CD14-positive monocyte (primary cell): ENCODE results near the gene CAPN14. TPM values are rescaled to one million over a fixed set of nuclear protein-coding genes. Genes with fewer than 3 reads are reported as not detected.

Experiments used
- DNase-seq, 3 donors: peaks; one replicate each; pipeline ENCODE4 v3.0.0-alpha.2; 2011 to 2022
- H2AFZ ChIP-seq: 2 replicates; pipeline ENCODE4 v1.6.0; 2012; ENCODE audit warnings: mild to moderate bottlenecking, low read depth, low read length, inconsistent platforms; ENCODE audit not compliant: insufficient read depth, poor library complexity, severe bottlenecking
- H3K27ac ChIP-seq, 2 donors: 1 replicate in 1 of 2; 2 replicates in 1 of 2; pipeline ENCODE4 v1.5.1; 2012 to 2013; ENCODE audit warnings: low read length in 2 of 2, control low read depth in 1 of 2, inconsistent platforms in 1 of 2, low read depth in 1 of 2, mild to moderate bottlenecking in 1 of 2
- H3K27me3 ChIP-seq, 2 donors: one replicate each; pipeline versions ENCODE4 v1.6.0 to v1.6.1; 2011 to 2013; ENCODE audit warnings: low read length in 2 of 2; ENCODE audit not compliant: control insufficient read depth in 2 of 2, insufficient read depth in 2 of 2
- H3K36me3 ChIP-seq, 2 donors: replicated peaks in 1 of 2; 1 replicate in 1 of 2; 2 replicates in 1 of 2; pipeline versions ENCODE4 v1.5.1 to v1.6.1; 2012 to 2013; ENCODE audit warnings: low read length in 2 of 2, control low read depth in 1 of 2, inconsistent platforms in 1 of 2, mild to moderate bottlenecking in 1 of 2; ENCODE audit not compliant: insufficient read depth in 2 of 2, control insufficient read depth in 1 of 2
- H3K4me1 ChIP-seq, 2 donors: 1 replicate in 1 of 2; 2 replicates in 1 of 2; pipeline versions ENCODE4 v1.5.1 to v1.6.1; 2012 to 2013; ENCODE audit warnings: low read length in 2 of 2, control low read depth in 1 of 2, inconsistent platforms in 1 of 2, mild to moderate bottlenecking in 1 of 2, moderate library complexity in 1 of 2; ENCODE audit not compliant: insufficient read depth in 2 of 2, control insufficient read depth in 1 of 2
- H3K4me2 ChIP-seq: replicated peaks from 2 replicates; pipeline ENCODE3; 2012; ENCODE audit warnings: low read length, moderate library complexity, mild to moderate bottlenecking; ENCODE audit not compliant: poor library complexity, severe bottlenecking; ENCODE audit errors: extremely low read depth
- H3K4me3 ChIP-seq, 3 experiments: fragments of 200-600 bp in 1 of 3; sonication (generic) in 1 of 3; replicated peaks in 1 of 3; 1 replicate in 2 of 3; 2 replicates in 1 of 3; pipeline ENCODE4 v1.5.1; 2011 to 2013; ENCODE audit warnings: low read length in 3 of 3, mild to moderate bottlenecking in 3 of 3, control low read depth in 2 of 3, low read depth in 2 of 3, inconsistent platforms in 1 of 3, moderate library complexity in 1 of 3
- H3K79me2 ChIP-seq: 2 replicates; pipeline ENCODE4 v1.6.0; 2012; ENCODE audit warnings: mild to moderate bottlenecking, control low read depth, inconsistent platforms, low read length, moderate library complexity; ENCODE audit not compliant: insufficient read depth
- H3K9ac ChIP-seq: 2 replicates; pipeline ENCODE4 v1.6.0; 2017; ENCODE audit warnings: low read length, mild to moderate bottlenecking; ENCODE audit not compliant: insufficient read depth, poor library complexity, severe bottlenecking
- H3K9me3 ChIP-seq, 2 donors: replicated peaks in 1 of 2; 1 replicate in 1 of 2; 2 replicates in 1 of 2; pipeline versions ENCODE4 v1.5.1 to v1.6.1; 2012 to 2013; ENCODE audit warnings: low read length in 2 of 2, control low read depth in 1 of 2; ENCODE audit not compliant: control insufficient read depth in 1 of 2, insufficient read depth in 1 of 2
- H4K20me1 ChIP-seq: 2 replicates; pipeline ENCODE4 v1.6.0; 2012; ENCODE audit warnings: mild to moderate bottlenecking, low read length, control low read depth, moderate library complexity; ENCODE audit not compliant: insufficient read depth
- H3K27ac Mint-ChIP-seq, 7 donors: one replicate each; pipeline ENCODE4 v1.8.0; 2020; ENCODE audit warnings: mild to moderate bottlenecking in 7 of 7, mixed read lengths in 7 of 7, moderate library complexity in 6 of 7, inconsistent platforms in 2 of 7
- H3K27me3 Mint-ChIP-seq, 3 donors: one replicate each; pipeline ENCODE4 v1.8.0; 2021 to 2022; ENCODE audit warnings: low read depth in 3 of 3, mild to moderate bottlenecking in 3 of 3, mixed read lengths in 3 of 3, moderate library complexity in 3 of 3, inconsistent platforms in 1 of 3
- H3K36me3 Mint-ChIP-seq, 2 donors: one replicate each; pipeline ENCODE4 v1.8.0; 2020; ENCODE audit warnings: mixed read lengths in 2 of 2, inconsistent platforms in 1 of 2, mild to moderate bottlenecking in 1 of 2
- H3K4me1 Mint-ChIP-seq: one replicate; pipeline ENCODE4 v1.8.0; 2020; ENCODE audit warnings: mild to moderate bottlenecking, mixed read lengths
- H3K4me3 Mint-ChIP-seq, 2 donors: one replicate each; pipeline ENCODE4 v1.8.0; 2020; ENCODE audit warnings: mild to moderate bottlenecking in 2 of 2, mixed read lengths in 2 of 2, moderate library complexity in 1 of 2
- H3K9me3 Mint-ChIP-seq, 7 donors: one replicate each; pipeline ENCODE4 v1.8.0; 2020 to 2022; ENCODE audit warnings: mixed read lengths in 7 of 7, mild to moderate bottlenecking in 6 of 7, moderate library complexity in 6 of 7, inconsistent platforms in 2 of 7
- CTCF ChIP-seq: fragments of 200-600 bp; IDR thresholded peaks from one replicate; pipeline ENCODE4 v1.8.0; 2022; ENCODE audit warnings: antibody characterized with exemption, mild to moderate bottlenecking
- WGBS: methylation state at CpG from one replicate; pipeline ENCODE4 v1.1.5; 2013; ENCODE audit warnings: missing lambda C conversion rate; ENCODE audit not compliant: insufficient coverage; 5-methylcytosine and 5-hydroxymethylcytosine counted together
- intact Hi-C, 2 donors: fragments of 100-400 bp; cut with micrococcal nuclease; formaldehyde crosslinking; loops; one replicate each; pipeline versions ENCODE4 v1.15.0 to v1.15.1; 2023
- polyA plus RNA-seq, 3 donors: library from polyadenylated mRNA; depleted of rRNA in 1 of 3; unstranded in 2 of 3; stranded (reverse) in 1 of 3; fragments of 300-500 nt in 2 of 3; fragments of >200 nt in 1 of 3; fragmentation: Illumina TruSeq in 2 of 3; gene quantifications; 1 replicate in 2 of 3; 2 replicates in 1 of 3; pipeline ENCODE4 v1.2.3, GENCODE V29; 2012 to 2021

CAPN14 gene
- polyA plus RNA-seq, 3 donors: not detected

- H4K20me1 ChIP-seq: no peaks in the 10 kb centered on the region
- no peak for DNase-seq
- no peak for TF ChIP-seq CTCF
- no peak overlapping the region for H3K4me3 ChIP-seq
- Mint-ChIP-seq H3K9me3 (peaks cover 0 to 3% (median 0%) of the 10 kb centered on the region in 7 donors), H3K36me3 (no peaks in the 10 kb centered on the region), H3K4me1 (peaks cover 4% of the 10 kb centered on the region), H3K27ac (no peak overlapping the region), H3K27me3 (peaks cover 0 to 2% (median 0%) of the 10 kb centered on the region in 3 donors), H3K4me3 (no peak overlapping the region)
- no peaks in the 10 kb centered on the region for H3K36me3 ChIP-seq
- no peak overlapping the region for H3K9ac ChIP-seq
- H3K9me3 ChIP-seq: no peaks in the 10 kb centered on the region
- no peak overlapping the region for H2AFZ ChIP-seq
- no peaks in the 10 kb centered on the region for H3K4me1 ChIP-seq
- intact Hi-C loops: no loop called here
- H3K27me3 ChIP-seq: no peaks in the 10 kb centered on the region
- no peak overlapping the region for H3K4me2 ChIP-seq
- H3K27ac ChIP-seq: no peak overlapping the region
- 95% methylated on average over 4 of the region's 5 CpGs for WGBS
- H3K79me2 ChIP-seq: no peaks in the 10 kb centered on the region
These were observed 14.5 kb downstream of the CAPN14 start for GRCh38 chr2:31202833-31203232.

GRCh38 chr2:31202041-31202440, 15.3 kb downstream of the CAPN14 start:
- Histone ChIP-seq H3K4me3 (no peak overlapping the region), H3K79me2 (no peaks in the 10 kb centered on the region), H4K20me1 (no peaks in the 10 kb centered on the region), H3K27ac (no peak overlapping the region), H3K9me3 (no peaks in the 10 kb centered on the region), H3K36me3 (no peaks in the 10 kb centered on the region), H2AFZ (no peak overlapping the region), H3K9ac (no peak overlapping the region), H3K4me2 (no peak overlapping the region), H3K4me1 (no peaks in the 10 kb centered on the region), H3K27me3 (no peaks in the 10 kb centered on the region)
- no peak for TF ChIP-seq CTCF
- no peaks in the 10 kb centered on the region for H3K36me3 Mint-ChIP-seq
- H3K9me3 Mint-ChIP-seq: peaks cover 0 to 3% (median 0%) of the 10 kb centered on the region in 7 donors
- no peak for DNase-seq
- intact Hi-C loops: no loop called here
- WGBS: 98% methylated on average over 4 of the region's 5 CpGs
- no peak overlapping the region for H3K27ac Mint-ChIP-seq
- no peak overlapping the region for H3K4me3 Mint-ChIP-seq
- H3K27me3 Mint-ChIP-seq: peaks cover 0 to 2% (median 0%) of the 10 kb centered on the region in 3 donors
- peaks cover 4% of the 10 kb centered on the region for H3K4me1 Mint-ChIP-seq
